HepG2 (cell line): ENCODE data around the gene RPS6KL1. TPM values are rescaled to one million over a fixed set of nuclear protein-coding genes. Genes with fewer than 3 reads are reported as not detected.

ENCODE experiments used
- ATRX ChIP-seq: sonication (generic); formaldehyde crosslinking; IDR thresholded peaks from 2 replicates; pipeline ENCODE4 v1.4.0; 2020; ENCODE audit warnings: missing genetic modification reagents, borderline replicate concordance
- CAMTA2 ChIP-seq: sonication (generic); formaldehyde crosslinking; IDR thresholded peaks from 2 replicates; pipeline ENCODE4 v1.4.0; 2020; ENCODE audit warnings: mild to moderate bottlenecking, missing genetic modification reagents, borderline replicate concordance
- DDIT3 ChIP-seq: sonication (generic); formaldehyde crosslinking; IDR thresholded peaks from 2 replicates; pipeline ENCODE4 v1.4.0; 2020; ENCODE audit warnings: mild to moderate bottlenecking, missing genetic modification reagents
- FOXC1 ChIP-seq: sonication (generic); formaldehyde crosslinking; IDR thresholded peaks from 2 replicates; pipeline ENCODE4 v1.8.0; 2022; ENCODE audit warnings: mild to moderate bottlenecking, missing genetic modification reagents, borderline replicate concordance
- HCFC1 ChIP-seq: fragments of 150-350 bp; IDR thresholded peaks from 2 replicates; pipeline ENCODE4 v1.6.1; 2014; ENCODE audit warnings: low read depth, low read length
- HOXA7 ChIP-seq: sonication (generic); formaldehyde crosslinking; IDR thresholded peaks from 2 replicates; pipeline ENCODE4 v1.8.1; 2022; ENCODE audit warnings: mild to moderate bottlenecking, missing genetic modification reagents, moderate library complexity
- MAFF ChIP-seq: IDR thresholded peaks from 2 replicates; pipeline ENCODE4 v1.6.1; 2011; ENCODE audit warnings: low read depth, low read length, improper control_type of control experiment
- PLRG1 ChIP-seq: fragments of 450-650 bp; conservative IDR thresholded peaks from 2 replicates; pipeline ENCODE4 v1.6.1; 2016
- SP140L ChIP-seq: sonication (generic); formaldehyde crosslinking; IDR thresholded peaks from 2 replicates; pipeline ENCODE4 v1.4.0; 2020; ENCODE audit warnings: missing genetic modification reagents, borderline replicate concordance
- SPEN ChIP-seq: sonication (generic); formaldehyde crosslinking; IDR thresholded peaks from 2 replicates; pipeline ENCODE4 v1.5.1; 2020; ENCODE audit warnings: low read depth, mild to moderate bottlenecking, missing genetic modification reagents
- SRSF4 ChIP-seq: fragments of 200-400 bp; formaldehyde crosslinking; IDR thresholded peaks from one replicate; pipeline ENCODE4 v1.6.1; 2018; ENCODE audit warnings: mild to moderate bottlenecking, low read depth, low read length, moderate library complexity; ENCODE audit not compliant: poor library complexity, severe bottlenecking
- TRIM22 ChIP-seq: fragments of 450-650 bp; IDR thresholded peaks from 2 replicates; pipeline ENCODE4 v1.6.1; 2017
- ZBTB4 ChIP-seq: sonication (generic); formaldehyde crosslinking; IDR thresholded peaks from 2 replicates; pipeline ENCODE4 v1.4.0; 2020; ENCODE audit warnings: missing genetic modification reagents, mild to moderate bottlenecking, borderline replicate concordance
- ZBTB7B ChIP-seq: sonication (generic); formaldehyde crosslinking; IDR thresholded peaks from 2 replicates; pipeline ENCODE4 v1.4.0; 2020; ENCODE audit warnings: missing genetic modification reagents
- ZFP62 ChIP-seq: sonication (generic); formaldehyde crosslinking; IDR thresholded peaks from 2 replicates; pipeline ENCODE4 v1.4.0; 2020; ENCODE audit warnings: missing genetic modification reagents
- ZFX ChIP-seq: sonication (generic); formaldehyde crosslinking; IDR thresholded peaks from 2 replicates; pipeline ENCODE4 v1.4.0; 2020; ENCODE audit warnings: mild to moderate bottlenecking, low read depth, missing genetic modification reagents, moderate library complexity
- ZGPAT ChIP-seq: IDR thresholded peaks from 2 replicates; pipeline ENCODE4 v1.6.1; 2016; ENCODE audit warnings: mild to moderate bottlenecking
- ZMYM4 ChIP-seq: sonication (generic); formaldehyde crosslinking; IDR thresholded peaks from 2 replicates; pipeline ENCODE4 v1.8.1; 2023; ENCODE audit warnings: mild to moderate bottlenecking, missing genetic modification reagents
- ZNF143 ChIP-seq: sonication (generic); formaldehyde crosslinking; IDR thresholded peaks from 2 replicates; pipeline ENCODE4 v1.4.0; 2020; ENCODE audit warnings: missing genetic modification reagents
- ZNF414 ChIP-seq: sonication (generic); formaldehyde crosslinking; IDR thresholded peaks from 2 replicates; pipeline ENCODE4 v1.5.0; 2020; ENCODE audit warnings: missing genetic modification reagents
- ZNF501 ChIP-seq: sonication (generic); formaldehyde crosslinking; IDR thresholded peaks from 2 replicates; pipeline ENCODE4 v1.5.1; 2020; ENCODE audit warnings: mild to moderate bottlenecking, moderate library complexity, missing genetic modification reagents
- ZNF552 ChIP-seq: sonication (generic); formaldehyde crosslinking; IDR thresholded peaks from 2 replicates; pipeline ENCODE4 v1.9.0; 2022; ENCODE audit warnings: missing genetic modification reagents, mild to moderate bottlenecking, borderline replicate concordance
- ZNF562 ChIP-seq: sonication (generic); formaldehyde crosslinking; IDR thresholded peaks from 2 replicates; pipeline ENCODE4 v1.8.0; 2022; ENCODE audit warnings: missing genetic modification reagents, borderline replicate concordance
- ZNF773 ChIP-seq: sonication (generic); formaldehyde crosslinking; IDR thresholded peaks from 2 replicates; pipeline ENCODE4 v1.4.0; 2020; ENCODE audit warnings: missing genetic modification reagents, borderline replicate concordance
- ZSCAN12 ChIP-seq: sonication (generic); formaldehyde crosslinking; IDR thresholded peaks from 2 replicates; pipeline ENCODE4 v1.9.0; 2021; ENCODE audit warnings: mild to moderate bottlenecking, missing genetic modification reagents
- ZSCAN30 ChIP-seq: sonication (generic); formaldehyde crosslinking; IDR thresholded peaks from 2 replicates; pipeline ENCODE4 v1.5.0; 2020; ENCODE audit warnings: mild to moderate bottlenecking, missing genetic modification reagents
- polyA plus RNA-seq, 8 experiments: library from polyadenylated mRNA; depleted of rRNA in 3 of 8; stranded (reverse) in 7 of 8; unstranded in 1 of 8; fragments of >200 nt; fragmentation: Illumina TruSeq in 4 of 8; extraction: Trizol in 4 of 8; gene quantifications; 2 replicates each; pipeline versions ENCODE4 v1.2.1 to v1.2.3, GENCODE V29; 2011 to 2016; ENCODE audit warnings: low read depth in 4 of 8, missing spikeins in 1 of 8, mixed read lengths in 1 of 8; ENCODE audit not compliant: insufficient read depth in 1 of 8
- total RNA-seq, 5 experiments: library from RNA; depleted of rRNA; stranded (reverse); fragments of >200 nt; fragmentation: Illumina TruSeq; extraction: Trizol; gene quantifications; 2 replicates each; pipeline ENCODE4 v1.2.3, GENCODE V29; 2016; ENCODE audit warnings: low read depth in 1 of 5

Gene RPS6KL1
- total and polyA plus RNA-seq, 2 of the 13 experiments (the other 11 are each of a cell fraction or from before 2014, with no cell fraction given), result 6.5 to 11.5 TPM

- TF ChIP-seq ZNF414 (CRISPR knock-in tag) (no peak), SP140L (CRISPR knock-in tag) (no peak), PLRG1 (no peak), ZNF773 (no peak), ZFP62 (CRISPR knock-in tag) (no peak), ATRX (CRISPR knock-in tag) (no peak), MAFF (no peak), ZFX (CRISPR knock-in tag) (peak; percentile 93), ZGPAT (CRISPR knock-in tag) (peak; percentile 88), HOXA7 (CRISPR knock-in tag) (no peak), ZNF143 (CRISPR knock-in tag) (peak; percentile 65; the same call in 1 of the 2 replicates), SPEN (CRISPR knock-in tag) (peak; percentile 87), ZBTB4 (CRISPR knock-in tag) (no peak), DDIT3 (CRISPR knock-in tag) (no peak), ZMYM4 (CRISPR knock-in tag) (peak; percentile 85), SRSF4 (no peak), ZNF562 (CRISPR knock-in tag) (no peak), FOXC1 (CRISPR knock-in tag) (no peak; the same call in 1 of the 2 replicates), HCFC1 (no peak), ZSCAN30 (CRISPR knock-in tag) (0 out of 2 replicates have a peak, but pooled peaks have one; percentile 70), CAMTA2 (CRISPR knock-in tag) (no peak), ZBTB7B (CRISPR knock-in tag) (no peak), TRIM22 (no peak), ZSCAN12 (CRISPR knock-in tag) (no peak), ZNF501 (CRISPR knock-in tag) (peak; percentile 89), ZNF552 (no peak)
Observed at GRCh38 chr14:74898694-74899093, 24.4 kb downstream of the RPS6KL1 start (continued).
